NOMO-1 treated with dmso at 0.1 percent for 144 hours (cell line): ENCODE data around the gene GFM1.
"Not testable (repeated sequence)": the region's sequence is repeated elsewhere in the genome, so short reads cannot be mapped to it uniquely, and the experiment has no call there.

Experiments used
- DNase-seq: peaks from one replicate; lab custom pipeline; 2025; ENCODE audit not compliant: unreplicated experiment; lab: John Stamatoyannopoulos, UW

Gene GFM1

DNA sequence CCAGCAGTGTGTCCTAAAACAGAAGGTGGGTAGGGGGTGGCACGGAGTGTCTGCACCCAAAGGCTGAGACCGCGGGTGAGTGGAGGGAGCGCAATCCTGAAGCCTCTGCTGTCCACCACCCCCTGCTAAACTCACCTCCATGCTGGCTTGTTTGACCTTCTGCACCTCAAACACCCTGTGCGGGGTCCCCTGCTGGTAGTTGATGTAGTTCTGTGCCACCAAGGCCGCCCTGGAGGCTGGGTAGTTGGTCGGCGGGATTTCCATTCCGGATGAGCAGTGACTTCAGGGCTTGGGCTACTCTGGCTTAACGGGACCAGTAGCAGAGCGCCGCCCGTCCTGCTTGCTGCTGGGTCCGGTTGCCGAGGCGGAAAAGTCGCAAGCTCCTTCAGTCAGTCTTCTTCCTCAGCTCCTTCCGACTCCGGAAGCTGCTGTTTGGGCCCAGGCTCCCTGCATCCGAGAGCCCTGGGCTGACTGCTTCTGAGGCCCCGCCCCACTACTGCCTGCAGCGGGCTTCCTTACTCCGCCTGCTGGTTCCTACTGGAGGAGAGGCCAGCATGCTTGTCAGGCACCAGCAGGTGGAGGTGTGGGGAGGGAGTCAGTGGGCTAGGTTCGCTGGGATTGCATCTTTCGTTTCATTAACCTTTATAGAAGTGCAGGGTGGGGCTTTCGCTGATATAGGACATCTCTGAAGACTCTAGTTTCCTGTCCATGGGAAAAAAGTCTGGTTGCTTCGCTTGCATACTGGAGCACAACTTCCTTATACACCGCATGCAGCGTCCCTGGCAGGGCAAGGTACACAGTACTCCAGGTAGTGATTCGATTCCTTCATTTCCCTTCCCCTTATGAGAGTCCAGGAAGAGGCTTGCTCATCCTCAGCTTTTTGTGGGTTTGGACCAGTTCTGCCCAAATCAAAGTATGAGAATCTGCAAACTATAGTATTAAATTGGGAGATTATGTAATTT, 28.2 kb downstream of the GFM1 start, which contains the start of gene LXN:
Gene LXN (minus strand): TSS at position 434 of the 962 bp plus-strand sequence. CDS start 170 bp downstream, at position 264.
- no peak for DNase-seq

- no peak for DNase-seq
These were observed 34.4 kb downstream of the GFM1 start for GRCh38 chr3:158678687-158679086.

- DNase-seq: no peak
These were observed 35.2 kb downstream of the GFM1 start for GRCh38 chr3:158679547-158680000.

DNA sequence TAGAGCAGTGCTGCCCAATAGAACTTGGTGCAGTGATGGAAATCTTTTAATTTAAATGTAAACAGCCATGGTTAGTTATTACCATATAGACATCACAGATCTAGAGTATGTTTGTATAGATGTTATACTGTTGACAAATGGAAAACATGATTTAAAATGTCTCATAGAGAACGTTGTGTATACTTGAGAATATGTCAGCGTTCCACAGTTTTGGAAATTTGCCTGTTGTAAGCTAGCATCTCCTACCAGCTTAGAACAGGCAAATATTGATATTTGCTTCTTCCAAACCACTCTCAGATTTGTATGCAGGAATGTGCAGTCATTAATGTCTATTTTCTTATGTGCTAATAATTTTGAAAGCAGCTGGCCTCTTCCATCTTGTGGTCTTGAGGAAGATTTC, 36.5 kb downstream of the GFM1 start:
- no peak for DNase-seq

DNA sequence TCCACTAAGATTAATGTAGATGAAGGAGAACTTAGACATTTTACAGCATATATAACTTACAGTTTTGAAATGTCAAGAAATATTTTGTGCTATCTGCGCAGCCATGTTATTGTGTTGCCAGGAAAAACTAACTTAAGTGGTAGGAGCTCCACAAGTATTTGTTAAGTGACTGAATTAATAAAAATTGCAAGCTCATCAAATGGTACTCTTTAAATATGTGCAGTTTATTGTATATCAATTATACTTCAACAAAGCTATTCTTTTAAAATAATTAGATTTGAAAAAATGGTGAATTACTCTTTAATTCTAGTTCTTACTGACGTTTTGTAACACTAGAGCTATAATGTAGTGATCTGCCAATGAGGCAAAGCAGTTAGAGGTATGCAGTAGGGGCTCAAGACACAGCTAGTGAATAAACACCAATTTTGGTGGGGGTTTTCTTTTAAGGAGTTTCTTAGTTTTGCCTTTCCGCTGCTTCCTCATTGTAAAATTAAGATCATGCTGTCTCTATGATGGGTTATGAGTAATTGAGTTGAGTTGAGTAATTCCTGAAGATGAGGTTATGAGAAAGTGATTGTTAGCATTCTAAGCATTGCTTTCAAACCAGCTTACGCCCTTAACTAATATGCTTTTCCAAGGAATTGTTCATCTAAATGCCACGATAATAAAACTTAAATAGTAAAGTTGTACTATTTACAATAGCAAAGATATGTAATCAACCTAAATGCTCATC, 39.1 kb downstream of the GFM1 start:
- DNase-seq: no peak

- DNase-seq: no peak
These were observed 40.8 kb downstream of the GFM1 start for GRCh38 chr3:158685159-158685558.

DNA sequence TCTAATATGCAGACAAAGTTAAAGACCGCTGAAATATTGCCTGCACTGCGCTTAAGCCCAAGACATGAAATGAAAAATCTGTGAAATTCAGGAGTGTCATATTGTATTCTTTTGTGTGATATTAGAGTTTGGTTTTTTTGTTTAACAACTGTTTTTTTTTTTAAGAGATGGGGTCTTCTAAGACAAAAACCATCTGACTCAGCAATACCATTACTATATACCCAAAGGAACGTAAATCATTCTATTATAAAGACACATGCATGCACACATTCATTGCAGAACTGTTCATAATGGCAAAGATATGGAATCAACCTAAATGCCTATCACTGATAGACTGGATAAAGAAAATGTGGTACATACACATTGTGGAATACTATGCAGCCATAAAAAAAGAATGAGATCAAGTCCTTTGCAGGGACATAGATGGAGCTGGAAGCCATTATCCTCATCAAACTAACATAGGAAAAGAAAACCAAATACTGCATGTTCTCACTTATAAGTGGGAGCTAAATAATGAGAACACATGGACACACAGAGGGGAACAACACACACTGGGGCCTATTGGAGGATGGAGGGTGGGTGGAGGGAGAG, 49.6 kb downstream of the GFM1 start:
- DNase-seq: not testable (repeated sequence)

GRCh38 chr3:158696618-158697017, 52.3 kb downstream of the GFM1 start:
- no peak for DNase-seq

- no peak for DNase-seq
These were observed 56.2 kb downstream of the GFM1 start for GRCh38 chr3:158700559-158700958.

DNA sequence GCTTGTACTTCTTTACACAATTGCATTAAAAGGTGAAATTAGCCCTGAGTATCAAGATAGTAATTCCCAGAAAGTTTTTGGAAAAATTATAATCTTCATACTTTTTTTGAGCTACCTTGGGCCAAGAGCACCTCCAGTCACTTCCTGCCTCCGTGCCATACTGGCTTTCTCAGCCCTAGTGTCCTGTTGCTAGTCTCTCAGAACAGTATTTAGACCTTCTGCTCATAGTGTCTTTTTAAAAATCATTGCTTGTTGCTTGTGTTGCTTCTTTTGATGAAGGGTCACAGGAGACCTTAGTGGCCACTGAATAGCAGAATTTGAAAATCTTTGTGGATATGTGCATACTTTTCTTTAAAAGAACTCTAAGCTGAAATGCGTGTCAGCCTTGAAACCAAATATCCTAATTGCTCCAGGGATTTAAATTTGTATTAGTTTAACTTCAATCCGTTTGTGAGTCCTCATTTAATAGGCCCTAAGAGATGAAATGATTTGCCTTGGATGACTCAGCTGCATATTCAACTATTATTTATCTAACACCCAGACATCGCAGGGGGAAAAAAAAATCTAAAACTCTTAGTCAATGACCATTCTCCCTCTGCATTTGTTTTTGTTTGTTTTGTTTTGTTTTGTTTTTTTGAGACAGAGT, 57.2 kb downstream of the GFM1 start:
- DNase-seq: no peak

- no peak for DNase-seq
These were observed 58.6 kb downstream of the GFM1 start for GRCh38 chr3:158702815-158703481.

- DNase-seq: no peak
These were observed 59.2 kb downstream of the GFM1 start for GRCh38 chr3:158703566-158703965.

DNA sequence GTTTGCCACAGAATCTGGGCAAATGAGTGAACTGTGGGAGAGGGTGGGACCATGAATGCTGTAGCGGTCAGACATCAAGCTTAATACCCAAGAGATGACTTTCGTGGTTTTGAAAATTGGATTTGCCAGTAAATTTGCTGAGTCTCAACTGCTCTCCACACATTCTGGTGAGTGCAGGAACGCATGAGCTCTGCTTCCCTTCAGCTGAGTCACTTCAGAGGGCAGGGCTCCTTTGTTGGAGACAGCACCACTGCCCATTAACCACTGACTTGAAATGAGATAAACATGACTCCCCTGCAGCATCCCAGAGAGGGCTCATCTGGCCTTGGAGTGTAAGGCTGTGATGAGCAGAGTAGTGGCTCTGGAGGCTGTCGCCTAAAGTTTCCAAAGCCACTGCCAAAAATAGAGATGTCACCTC, 65.3 kb downstream of the GFM1 start:
- no peak for DNase-seq

- DNase-seq: no peak
These were observed 66.3 kb downstream of the GFM1 start for GRCh38 chr3:158710601-158711000.

DNA sequence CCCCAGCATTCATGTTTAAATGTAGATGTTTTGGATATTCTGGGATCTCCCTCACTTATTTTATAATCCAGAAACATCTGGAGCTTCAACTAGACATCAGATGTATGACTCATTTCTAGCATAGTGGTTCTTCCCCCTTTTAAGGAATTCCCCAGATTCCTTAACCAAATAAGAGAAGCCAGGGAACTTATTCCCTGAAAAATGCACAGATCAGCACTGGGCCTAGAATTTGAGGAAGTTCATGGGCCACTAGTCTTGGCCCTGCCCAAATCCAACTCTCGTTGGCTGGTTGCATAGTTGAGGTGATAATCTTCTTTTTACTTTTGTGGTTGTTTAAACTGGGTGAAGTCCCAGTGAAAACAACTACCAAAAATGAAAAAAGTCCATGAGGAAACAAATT, 67.6 kb downstream of the GFM1 start:
- DNase-seq: no peak

GRCh38 chr3:158712443-158712842, 68.1 kb downstream of the GFM1 start:
- DNase-seq: no peak

GRCh38 chr3:158713094-158713499, 68.8 kb downstream of the GFM1 start:
- DNase-seq: no peak

- DNase-seq: no peak
These were observed 73.2 kb downstream of the GFM1 start for GRCh38 chr3:158717576-158717975.

GRCh38 chr3:158718490-158719170, 74.3 kb downstream of the GFM1 start:
- DNase-seq: no peak

DNA sequence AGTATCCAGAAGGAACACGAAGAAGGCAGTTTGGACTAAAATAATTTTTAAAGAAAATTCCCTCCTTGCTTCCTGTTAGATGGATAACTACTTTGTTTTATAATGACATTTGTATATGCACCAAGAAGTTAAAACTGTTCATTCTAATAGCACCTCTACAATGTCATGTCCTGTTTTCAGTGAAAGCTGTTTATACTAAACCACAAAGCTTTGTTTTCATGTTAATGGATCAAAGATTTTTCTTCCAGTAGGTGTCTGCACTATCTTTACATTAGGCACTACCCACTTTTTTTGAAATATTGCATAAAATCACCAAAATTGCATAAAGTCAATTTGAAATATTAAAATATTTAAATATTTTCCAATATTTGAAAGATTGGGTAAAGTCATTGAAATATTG, 77.8 kb downstream of the GFM1 start:
- DNase-seq: no peak
